Peyer's patch (tissue), 4 donors: ENCODE results near the gene ODF2L. TPM values are rescaled to one million over a fixed set of nuclear protein-coding genes. Genes with fewer than 3 reads are reported as not detected.

ENCODE experiments used
- DNase-seq, 3 donors: peaks; one replicate each; pipeline ENCODE4 v3.0.0-alpha.2; 2017 to 2019
- H3K27ac ChIP-seq, 4 donors: fragments of 200-600 bp; sonication (generic); one replicate each; pipeline ENCODE4 v1.5.1; 2016 to 2019
- H3K27me3 ChIP-seq, 2 donors: fragments of 200-600 bp; sonication (generic); one replicate each; pipeline ENCODE4 v1.5.1; 2019
- H3K36me3 ChIP-seq, 3 donors: fragments of 200-600 bp; sonication (generic); one replicate each; pipeline ENCODE4 v1.5.1; 2016 to 2019
- H3K4me1 ChIP-seq, 4 donors: fragments of 200-600 bp; sonication (generic); one replicate each; pipeline ENCODE4 v1.5.1; 2016 to 2019
- H3K4me3 ChIP-seq, 4 donors: fragments of 200-600 bp; sonication (generic); 1 replicate in 3 of 4; 2 replicates in 1 of 4; pipeline ENCODE4 v1.5.1; 2016 to 2019; ENCODE audit warnings: mild to moderate bottlenecking in 1 of 4
- H3K9me3 ChIP-seq, 4 donors: fragments of 200-600 bp; sonication (generic); one replicate each; pipeline ENCODE4 v1.5.1; 2016 to 2019; ENCODE audit warnings: mild to moderate bottlenecking in 1 of 4
- POLR2A ChIP-seq, 2 donors: fragments of 450-650 bp; IDR thresholded peaks; one replicate each; pipeline ENCODE4 v1.5.1; 2017; ENCODE audit warnings: antibody characterized with exemption in 2 of 2, mild to moderate bottlenecking in 2 of 2, moderate library complexity in 2 of 2
- total RNA-seq, 4 donors: library from RNA; depleted of rRNA; stranded (reverse); fragments of >200 nt; gene quantifications; one replicate each; pipeline ENCODE4 v1.1.0, GENCODE V29; 2016
- TF ChIP-seq, protein P1 (sequence below), 6 experiments: fragments of 450-650 bp in 4 of 6; fragments of 200-600 bp in 2 of 6; sonication (generic) in 1 of 6; IDR thresholded peaks; one replicate each; pipeline ENCODE4 v1.5.1; 2017 to 2019; ENCODE audit warnings: antibody characterized with exemption in 6 of 6, mild to moderate bottlenecking in 3 of 6, moderate library complexity in 1 of 6

ODF2L gene, protein sequence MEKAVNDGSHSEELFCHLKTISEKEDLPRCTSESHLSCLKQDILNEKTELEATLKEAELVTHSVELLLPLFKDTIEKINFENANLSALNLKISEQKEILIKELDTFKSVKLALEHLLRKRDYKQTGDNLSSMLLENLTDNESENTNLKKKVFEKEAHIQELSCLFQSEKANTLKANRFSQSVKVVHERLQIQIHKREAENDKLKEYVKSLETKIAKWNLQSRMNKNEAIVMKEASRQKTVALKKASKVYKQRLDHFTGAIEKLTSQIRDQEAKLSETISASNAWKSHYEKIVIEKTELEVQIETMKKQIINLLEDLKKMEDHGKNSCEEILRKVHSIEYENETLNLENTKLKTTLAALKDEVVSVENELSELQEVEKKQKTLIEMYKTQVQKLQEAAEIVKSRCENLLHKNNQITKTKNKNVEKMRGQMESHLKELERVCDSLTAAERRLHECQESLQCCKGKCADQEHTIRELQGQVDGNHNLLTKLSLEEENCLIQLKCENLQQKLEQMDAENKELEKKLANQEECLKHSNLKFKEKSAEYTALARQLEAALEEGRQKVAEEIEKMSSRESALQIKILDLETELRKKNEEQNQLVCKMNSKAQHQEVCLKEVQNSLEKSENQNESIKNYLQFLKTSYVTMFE
- total RNA-seq, result 100 to 1,000 TPM in 1 of 4 donors, 10 to 100 TPM in 3; 29.8 to 225 (median 46.5) TPM

DNA sequence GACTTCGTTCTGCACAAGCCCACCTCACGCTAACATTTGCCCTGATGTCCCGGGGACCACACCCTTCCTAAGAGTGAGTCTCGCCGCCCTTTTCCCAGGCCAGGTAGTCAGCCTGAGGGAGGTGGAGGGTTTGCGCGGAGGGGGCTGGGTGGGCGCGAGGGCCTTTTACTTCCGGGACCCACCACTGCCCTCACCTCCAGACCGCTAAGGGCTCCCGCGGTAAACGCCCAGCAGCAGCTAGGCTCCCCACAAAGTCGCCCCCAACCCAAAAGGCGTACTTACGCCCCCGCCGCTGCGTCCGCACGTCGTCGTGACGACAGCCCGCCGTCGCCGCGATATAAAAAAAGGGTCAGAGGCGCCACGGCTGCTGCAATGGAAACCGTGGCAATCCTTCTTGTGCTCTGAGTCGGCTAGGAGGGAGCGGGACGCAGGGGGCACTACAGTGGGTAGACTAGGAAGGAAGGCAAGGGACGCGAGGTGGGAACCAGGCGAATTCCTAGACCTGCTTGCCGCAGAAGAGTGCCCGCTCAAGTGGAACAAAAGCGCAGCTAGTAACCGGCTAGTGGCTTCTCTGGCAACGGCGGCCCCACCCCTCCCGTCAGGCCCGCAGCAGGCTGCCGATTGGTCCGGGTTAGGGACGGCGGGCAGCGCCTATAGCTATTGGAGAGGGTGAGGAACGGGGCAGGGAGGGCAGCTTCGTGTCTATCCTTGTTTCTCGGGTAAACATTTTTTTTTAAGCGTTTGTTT lies at the start of gene ODF2L:
Gene ODF2L, minus strand, starts transcription at position 573 of the 747 bp plus-strand sequence. CDS start 9,296 bp downstream, outside the sequence.
- no peaks in the 10 kb centered on the region for H3K27me3 ChIP-seq
- no peaks in the 10 kb centered on the region for H3K9me3 ChIP-seq
- peaks cover 0 to 7% (median 0%) of the 10 kb centered on the region in 4 donors for H3K4me1 ChIP-seq
- H3K27ac ChIP-seq, result peak within 1 kb of the TSS; percentile 64 to 88 (median 79)
- peak within 1 kb of the TSS; percentile 54 to 84 (median 74) for H3K4me3 ChIP-seq
- TF ChIP-seq POLR2A (IDR thresholded peaks at IDR 0.05), result peak; percentile 45 to 69
- TF ChIP-seq, protein P1, sequence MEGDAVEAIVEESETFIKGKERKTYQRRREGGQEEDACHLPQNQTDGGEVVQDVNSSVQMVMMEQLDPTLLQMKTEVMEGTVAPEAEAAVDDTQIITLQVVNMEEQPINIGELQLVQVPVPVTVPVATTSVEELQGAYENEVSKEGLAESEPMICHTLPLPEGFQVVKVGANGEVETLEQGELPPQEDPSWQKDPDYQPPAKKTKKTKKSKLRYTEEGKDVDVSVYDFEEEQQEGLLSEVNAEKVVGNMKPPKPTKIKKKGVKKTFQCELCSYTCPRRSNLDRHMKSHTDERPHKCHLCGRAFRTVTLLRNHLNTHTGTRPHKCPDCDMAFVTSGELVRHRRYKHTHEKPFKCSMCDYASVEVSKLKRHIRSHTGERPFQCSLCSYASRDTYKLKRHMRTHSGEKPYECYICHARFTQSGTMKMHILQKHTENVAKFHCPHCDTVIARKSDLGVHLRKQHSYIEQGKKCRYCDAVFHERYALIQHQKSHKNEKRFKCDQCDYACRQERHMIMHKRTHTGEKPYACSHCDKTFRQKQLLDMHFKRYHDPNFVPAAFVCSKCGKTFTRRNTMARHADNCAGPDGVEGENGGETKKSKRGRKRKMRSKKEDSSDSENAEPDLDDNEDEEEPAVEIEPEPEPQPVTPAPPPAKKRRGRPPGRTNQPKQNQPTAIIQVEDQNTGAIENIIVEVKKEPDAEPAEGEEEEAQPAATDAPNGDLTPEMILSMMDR (IDR thresholded peaks at IDR 0.05), result no peak
- DNase-seq, result peak; percentile 93 to 97 (median 93)
- no peaks in the 10 kb centered on the region for H3K36me3 ChIP-seq

DNA sequence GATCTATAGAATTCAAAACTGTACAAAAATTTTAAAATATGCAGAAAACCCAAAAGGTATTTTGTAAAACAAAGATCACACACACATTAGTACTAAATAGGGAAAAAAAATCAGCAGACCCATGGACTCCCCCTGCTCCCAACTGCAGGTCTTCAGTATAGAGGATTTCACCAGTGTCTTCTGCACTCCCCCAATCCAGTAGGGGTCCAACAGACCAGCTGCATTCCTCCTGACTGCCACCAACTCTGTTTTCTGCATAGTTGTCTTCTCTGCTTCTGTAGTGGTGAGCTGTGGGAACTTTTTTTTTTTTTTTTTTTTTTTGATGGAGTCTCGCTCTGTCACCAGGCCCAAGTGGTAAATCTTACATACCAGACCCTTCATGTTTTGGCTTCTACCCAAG lies 49.8 kb upstream of the ODF2L start:
- Histone ChIP-seq H3K36me3 (no peaks in the 10 kb centered on the region), H3K27ac (no peak overlapping the region), H3K9me3 (no peaks in the 10 kb centered on the region), H3K4me3 (no peak overlapping the region), H3K27me3 (no peaks in the 10 kb centered on the region), H3K4me1 (no peaks in the 10 kb centered on the region)
- no peak for DNase-seq
- TF ChIP-seq POLR2A (IDR thresholded peaks at IDR 0.05), result no peak
- TF ChIP-seq, protein P1 (IDR thresholded peaks at IDR 0.05), result no peak

DNA sequence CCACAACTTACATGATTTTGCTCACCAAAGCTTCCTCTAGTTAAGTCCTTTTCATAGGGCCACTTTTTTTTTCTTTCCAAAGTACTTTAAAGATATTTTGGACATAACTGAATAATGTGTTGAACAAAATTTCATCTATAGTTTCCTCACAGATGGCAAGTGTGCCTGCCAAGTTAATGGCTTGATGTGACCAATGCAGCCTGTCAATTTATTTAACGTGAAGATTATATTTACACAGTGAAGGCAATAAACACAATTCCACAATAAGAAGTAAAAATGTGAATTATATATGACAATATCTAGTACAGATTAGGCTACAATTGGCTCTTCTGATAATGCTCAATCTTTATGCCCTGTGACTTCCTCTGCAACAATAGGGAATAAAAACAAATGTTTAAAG lies 45.9 kb upstream of the ODF2L start:
- Histone ChIP-seq H3K4me1 (no peaks in the 10 kb centered on the region), H3K4me3 (no peak overlapping the region), H3K36me3 (no peaks in the 10 kb centered on the region), H3K9me3 (no peaks in the 10 kb centered on the region), H3K27me3 (no peaks in the 10 kb centered on the region), H3K27ac (no peak overlapping the region)
- no peak for DNase-seq
- TF ChIP-seq, protein P1 (IDR thresholded peaks at IDR 0.05), result no peak
- no peak for TF ChIP-seq POLR2A (IDR thresholded peaks at IDR 0.05)

DNA sequence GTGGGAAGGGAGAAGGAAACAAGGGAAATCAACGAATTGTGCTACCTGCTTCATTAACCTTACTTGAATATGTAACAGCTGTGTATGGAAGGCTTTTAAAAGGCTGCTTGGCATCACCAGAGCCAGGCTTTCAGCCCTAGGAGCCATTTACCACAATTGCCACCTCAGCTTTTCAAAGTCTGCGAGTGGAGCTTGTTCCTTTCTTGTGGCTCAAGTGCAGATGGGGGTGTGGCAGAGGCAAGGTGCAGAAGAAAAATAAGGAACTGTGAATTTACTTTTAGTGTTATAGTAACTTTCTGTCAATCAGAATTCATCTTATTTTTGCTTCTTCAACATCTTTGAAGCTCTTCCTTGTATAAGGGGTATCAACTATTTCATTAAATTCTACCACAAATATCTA lies 45.5 kb upstream of the ODF2L start:
- Histone ChIP-seq H3K9me3 (no peaks in the 10 kb centered on the region), H3K4me3 (no peak overlapping the region), H3K4me1 (no peaks in the 10 kb centered on the region), H3K27ac (no peak overlapping the region), H3K36me3 (no peaks in the 10 kb centered on the region), H3K27me3 (no peaks in the 10 kb centered on the region)
- TF ChIP-seq, protein P1 (IDR thresholded peaks at IDR 0.05), result no peak
- no peak for TF ChIP-seq POLR2A (IDR thresholded peaks at IDR 0.05)
- no peak for DNase-seq

DNA sequence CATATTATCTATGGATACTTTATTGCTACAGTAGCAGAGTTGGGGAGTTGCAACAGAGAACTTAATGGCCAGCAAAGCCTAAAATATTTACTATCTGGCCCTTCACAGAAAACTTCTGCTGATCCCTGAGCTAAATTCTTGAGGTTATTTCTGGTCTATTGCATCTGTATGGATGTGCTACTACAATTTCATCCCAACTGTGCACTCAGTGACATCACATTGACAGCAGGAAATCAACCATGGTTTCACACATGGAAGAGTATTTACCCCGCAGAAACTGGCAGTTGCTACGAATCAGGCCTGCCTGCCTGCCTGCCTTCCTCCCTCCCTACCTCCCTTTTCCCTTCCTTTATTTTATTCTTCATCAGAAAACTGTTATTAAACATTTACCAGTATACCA lies 39.9 kb upstream of the ODF2L start:
- Histone ChIP-seq H3K9me3 (no peaks in the 10 kb centered on the region), H3K4me1 (no peaks in the 10 kb centered on the region), H3K4me3 (no peak overlapping the region), H3K36me3 (no peaks in the 10 kb centered on the region), H3K27me3 (no peaks in the 10 kb centered on the region), H3K27ac (no peak overlapping the region)
- DNase-seq, result no peak
- TF ChIP-seq POLR2A (IDR thresholded peaks at IDR 0.05), result no peak
- TF ChIP-seq, protein P1 (IDR thresholded peaks at IDR 0.05), result no peak
